Astrocyte of the spinal cord (primary cell): Measurements from ENCODE around the gene NEAT1.

ENCODE experiments used
- DNase-seq: peaks from one replicate; pipeline ENCODE4 v3.0.0; 2011; ENCODE audit warnings: low read depth, low spot score
- H3K4me3 ChIP-seq: 2 replicates; pipeline ENCODE4 v1.5.1; 2011; ENCODE audit warnings: low read depth, mild to moderate bottlenecking, low read length, moderate library complexity
- in situ Hi-C: cut with HindIII; loops from 2 replicates; pipeline ENCODE4 v1.10.0; 2017; ENCODE audit warnings: low sequenced_read_pairs
- TF ChIP-seq, protein P1 (sequence below): IDR thresholded peaks from 2 replicates; pipeline ENCODE4 v1.5.1; 2012; ENCODE audit warnings: low read depth, mild to moderate bottlenecking, low read length, inconsistent platforms

NEAT1 gene

DNA sequence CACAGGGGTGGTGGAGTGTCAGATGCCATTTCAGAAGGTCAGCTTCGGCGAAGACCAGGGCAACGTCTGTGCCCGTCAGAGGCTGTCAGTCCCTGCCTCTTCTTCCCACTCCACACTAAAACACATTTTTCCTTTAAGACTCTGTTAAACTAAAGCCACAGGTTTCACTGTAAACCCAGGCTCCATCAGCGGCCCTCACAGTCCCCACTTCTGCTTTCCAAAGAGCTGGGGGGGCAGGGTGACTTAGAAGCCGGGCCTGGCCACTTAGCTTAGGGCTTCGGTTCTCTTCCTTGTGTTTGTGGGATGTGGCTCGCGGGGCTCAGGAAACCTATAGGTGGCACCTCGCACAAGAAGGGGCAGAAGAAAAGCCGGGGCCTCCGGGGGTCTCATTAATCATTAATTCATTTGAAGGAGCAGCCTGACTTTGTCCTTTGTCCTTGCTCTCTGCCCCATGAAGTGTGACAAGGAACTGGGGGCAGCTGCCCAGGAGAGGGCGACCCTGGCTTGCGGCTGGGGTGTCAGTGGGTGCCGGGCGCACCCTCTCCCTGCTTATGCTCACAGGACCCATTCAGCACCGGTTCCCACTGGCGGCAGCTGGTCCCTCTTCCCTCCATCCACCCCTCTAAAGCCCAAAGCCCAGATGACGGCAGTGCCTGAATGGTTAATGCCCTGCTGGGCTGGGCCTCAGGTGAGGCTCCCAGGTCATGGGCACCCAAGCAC is 44.2 kb upstream of the NEAT1 start:
- TF ChIP-seq, protein P1, sequence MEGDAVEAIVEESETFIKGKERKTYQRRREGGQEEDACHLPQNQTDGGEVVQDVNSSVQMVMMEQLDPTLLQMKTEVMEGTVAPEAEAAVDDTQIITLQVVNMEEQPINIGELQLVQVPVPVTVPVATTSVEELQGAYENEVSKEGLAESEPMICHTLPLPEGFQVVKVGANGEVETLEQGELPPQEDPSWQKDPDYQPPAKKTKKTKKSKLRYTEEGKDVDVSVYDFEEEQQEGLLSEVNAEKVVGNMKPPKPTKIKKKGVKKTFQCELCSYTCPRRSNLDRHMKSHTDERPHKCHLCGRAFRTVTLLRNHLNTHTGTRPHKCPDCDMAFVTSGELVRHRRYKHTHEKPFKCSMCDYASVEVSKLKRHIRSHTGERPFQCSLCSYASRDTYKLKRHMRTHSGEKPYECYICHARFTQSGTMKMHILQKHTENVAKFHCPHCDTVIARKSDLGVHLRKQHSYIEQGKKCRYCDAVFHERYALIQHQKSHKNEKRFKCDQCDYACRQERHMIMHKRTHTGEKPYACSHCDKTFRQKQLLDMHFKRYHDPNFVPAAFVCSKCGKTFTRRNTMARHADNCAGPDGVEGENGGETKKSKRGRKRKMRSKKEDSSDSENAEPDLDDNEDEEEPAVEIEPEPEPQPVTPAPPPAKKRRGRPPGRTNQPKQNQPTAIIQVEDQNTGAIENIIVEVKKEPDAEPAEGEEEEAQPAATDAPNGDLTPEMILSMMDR: no peak
- in situ Hi-C loops: no loop called here
- H3K4me3 ChIP-seq: no peak overlapping the region
- no peak for DNase-seq

DNA sequence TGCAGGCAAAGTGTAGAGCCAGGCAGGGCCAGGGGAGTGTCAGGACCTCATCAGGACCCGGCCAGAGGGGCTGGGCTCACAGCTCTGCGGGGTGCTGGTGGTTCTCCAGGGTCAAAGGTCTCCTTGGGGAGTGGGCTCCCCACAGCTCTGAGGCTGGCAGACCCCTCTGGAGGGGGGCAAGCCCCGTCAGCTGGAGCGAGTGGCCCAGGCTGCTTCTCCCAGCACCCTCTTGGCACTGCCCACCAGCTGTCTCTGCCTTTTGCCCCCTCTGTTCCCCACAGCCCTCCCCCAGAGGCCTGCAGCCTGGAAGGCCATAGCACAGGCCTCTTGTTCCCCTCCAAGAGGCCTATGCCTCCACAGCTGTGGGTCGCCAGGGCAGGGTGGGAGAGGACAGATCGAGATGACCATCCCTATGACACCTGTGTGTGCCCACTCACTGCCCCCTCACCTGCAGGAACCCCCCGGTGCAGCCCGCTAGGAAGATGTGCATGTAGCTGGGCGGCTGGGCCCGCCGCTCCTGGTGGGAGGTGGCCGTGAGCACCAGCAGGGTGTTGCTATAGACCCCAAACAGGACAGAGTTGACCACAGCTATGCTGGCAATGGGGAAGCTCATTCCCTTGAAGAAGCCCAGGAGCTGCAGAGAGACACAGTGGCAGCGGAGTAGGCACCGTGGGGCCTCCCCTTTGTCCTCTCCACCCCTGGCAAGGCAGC is 43.5 kb upstream of the NEAT1 start:
- in situ Hi-C loops: no loop called here
- no peak overlapping the region for H3K4me3 ChIP-seq
- TF ChIP-seq, protein P1: no peak
- DNase-seq: no peak

DNA sequence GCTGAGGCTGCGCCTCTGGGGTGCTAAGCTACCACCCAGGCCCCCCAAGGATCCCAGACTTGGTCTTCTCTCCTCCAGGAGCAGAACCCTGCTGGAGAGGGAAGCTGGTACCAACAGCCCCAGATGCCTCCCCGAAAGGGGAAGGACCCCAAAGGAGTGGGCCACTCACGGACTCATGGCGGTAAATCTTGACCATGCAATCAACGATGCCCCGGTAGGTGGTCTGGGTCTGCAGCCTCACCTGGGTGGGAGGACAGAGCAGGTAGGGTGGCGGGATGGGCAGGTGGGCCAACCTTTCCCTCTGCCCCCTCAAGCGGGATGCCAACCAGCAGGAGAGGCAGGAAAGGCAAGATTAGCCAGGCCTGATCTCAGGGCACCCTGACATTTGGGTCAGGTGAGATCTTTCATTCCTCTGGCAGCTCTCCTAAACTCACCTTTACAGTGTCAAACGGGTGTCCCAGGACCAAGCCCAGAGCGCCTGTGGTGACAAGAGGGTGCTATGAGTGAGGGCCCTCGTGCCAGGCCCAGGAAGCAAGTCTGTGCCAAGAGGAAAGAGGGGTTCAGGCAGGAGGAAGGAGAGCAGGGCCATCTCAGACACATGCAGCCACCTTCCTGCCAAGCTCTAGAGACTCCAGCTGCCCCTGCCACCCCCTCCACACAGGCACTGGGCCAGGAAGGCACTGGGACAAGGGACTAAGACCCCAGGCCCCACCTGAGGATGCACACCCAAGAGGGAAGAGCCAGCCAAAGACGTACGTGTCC is 42.7 kb upstream of the NEAT1 start:
- TF ChIP-seq, protein P1: no peak
- H3K4me3 ChIP-seq: no peak overlapping the region
- in situ Hi-C loops: no loop called here
- DNase-seq: no peak

DNA sequence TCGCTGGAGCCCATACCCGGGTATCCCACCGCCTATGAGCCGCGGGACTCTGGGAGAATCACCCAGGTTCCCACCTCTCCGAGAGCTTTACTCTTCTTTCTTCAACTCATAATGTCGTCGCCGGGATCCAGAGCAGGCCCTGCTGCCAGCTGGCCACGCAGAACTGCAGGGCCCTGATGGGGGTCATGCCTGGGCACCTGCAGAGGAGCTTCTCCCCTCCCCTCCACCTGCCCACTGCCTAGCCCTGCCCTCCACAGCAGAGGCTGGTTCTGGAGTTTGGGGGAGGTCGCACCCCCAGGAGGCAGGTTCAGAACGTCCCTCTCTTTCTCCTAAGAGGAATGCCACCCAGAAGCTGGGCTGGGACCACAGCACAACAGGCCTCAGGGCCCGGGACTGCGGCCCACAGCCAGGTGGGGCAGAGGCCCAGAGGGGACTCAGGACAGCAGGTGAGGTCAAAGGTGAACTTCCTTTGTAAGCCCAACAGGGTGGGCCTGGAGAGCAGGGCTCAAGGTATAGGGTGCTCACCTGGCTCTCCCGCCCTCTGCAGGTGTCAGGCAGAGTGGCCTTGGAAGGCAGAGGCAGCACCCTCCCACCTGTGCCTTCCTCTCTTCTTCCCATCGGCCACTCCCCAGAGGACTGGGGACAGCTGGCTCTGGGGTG is 42.0 kb upstream of the NEAT1 start:
- no peak for DNase-seq
- in situ Hi-C loops: no loop called here
- H3K4me3 ChIP-seq: no peak overlapping the region
- TF ChIP-seq, protein P1: no peak

DNA sequence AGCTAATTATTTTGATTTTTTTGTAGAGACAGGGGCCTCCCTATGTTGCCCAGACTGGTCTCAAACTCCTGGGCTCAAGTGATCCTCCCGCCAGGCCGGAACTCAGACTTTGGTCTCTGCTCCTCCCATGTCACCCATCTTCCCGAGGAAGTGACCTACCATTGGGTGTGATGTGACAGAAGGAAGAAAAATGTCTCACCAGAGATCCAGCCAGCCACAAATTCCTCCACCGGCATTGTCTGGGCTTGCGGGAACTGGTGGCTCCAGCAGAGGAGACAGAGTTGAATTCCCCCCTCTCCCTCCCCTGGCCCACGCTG is 40.9 kb upstream of the NEAT1 start:
- peak; percentile 73 for DNase-seq
- in situ Hi-C loops: no loop called here
- TF ChIP-seq, protein P1: no peak
- H3K4me3 ChIP-seq: peak overlapping the region; percentile 27

DNA sequence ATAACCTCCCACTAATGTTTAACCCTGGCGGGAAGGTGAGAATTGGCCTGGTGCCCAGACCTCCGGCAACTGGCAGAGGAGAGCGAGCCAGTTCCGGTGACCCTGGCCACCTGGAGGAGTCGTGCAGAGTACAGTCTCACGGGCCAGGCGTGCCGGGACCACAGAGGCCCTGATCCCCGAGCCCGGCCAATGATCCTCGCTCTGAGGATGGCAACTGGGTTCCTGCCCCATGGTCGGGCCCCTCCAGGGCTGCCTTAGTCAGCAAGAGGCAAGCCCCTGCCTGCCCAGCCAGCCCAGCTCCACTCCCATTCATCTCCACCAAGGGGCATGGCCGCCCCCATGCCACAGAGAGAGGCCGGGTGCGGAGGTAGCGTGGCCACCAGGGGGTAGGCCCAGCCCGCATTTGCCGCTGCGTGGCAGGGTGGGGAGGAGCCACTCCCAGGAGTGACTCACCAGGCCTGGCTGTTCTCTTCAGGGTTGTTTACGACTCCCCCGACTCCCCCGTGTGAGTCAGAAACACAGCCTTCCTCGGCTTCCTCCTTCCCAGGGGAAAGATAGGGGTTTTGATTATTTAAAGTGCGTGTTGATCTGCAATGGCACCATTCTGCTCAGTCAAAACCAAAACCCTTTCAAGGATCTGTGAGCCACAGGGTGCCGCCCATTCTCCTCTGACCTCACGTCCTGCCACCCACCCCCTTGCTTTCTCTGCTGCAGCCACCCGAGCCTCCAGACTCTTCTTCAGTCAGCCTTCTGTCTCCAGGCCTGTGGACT is 40.4 kb upstream of the NEAT1 start, which contains the start of gene SLC25A45:
Gene SLC25A45, minus strand, starts transcription at position 614 of the 771 bp plus-strand sequence. CDS start 695 bp downstream, outside the sequence.
- peak within 1 kb of the TSS; percentile 27 for H3K4me3 ChIP-seq
- in situ Hi-C loops: no loop called here
- TF ChIP-seq, protein P1: peak; percentile 73
- peak; percentile 98 for DNase-seq
